ENCODE data around the gene AADACL3.
"Not testable (repeated sequence)": the region's sequence is repeated elsewhere in the genome, so short reads cannot be mapped to it uniquely, and the experiment has no call there.

The AADACL3 gene, protein sequence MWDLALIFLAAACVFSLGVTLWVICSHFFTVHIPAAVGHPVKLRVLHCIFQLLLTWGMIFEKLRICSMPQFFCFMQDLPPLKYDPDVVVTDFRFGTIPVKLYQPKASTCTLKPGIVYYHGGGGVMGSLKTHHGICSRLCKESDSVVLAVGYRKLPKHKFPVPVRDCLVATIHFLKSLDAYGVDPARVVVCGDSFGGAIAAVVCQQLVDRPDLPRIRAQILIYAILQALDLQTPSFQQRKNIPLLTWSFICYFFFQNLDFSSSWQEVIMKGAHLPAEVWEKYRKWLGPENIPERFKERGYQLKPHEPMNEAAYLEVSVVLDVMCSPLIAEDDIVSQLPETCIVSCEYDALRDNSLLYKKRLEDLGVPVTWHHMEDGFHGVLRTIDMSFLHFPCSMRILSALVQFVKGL

DNA sequence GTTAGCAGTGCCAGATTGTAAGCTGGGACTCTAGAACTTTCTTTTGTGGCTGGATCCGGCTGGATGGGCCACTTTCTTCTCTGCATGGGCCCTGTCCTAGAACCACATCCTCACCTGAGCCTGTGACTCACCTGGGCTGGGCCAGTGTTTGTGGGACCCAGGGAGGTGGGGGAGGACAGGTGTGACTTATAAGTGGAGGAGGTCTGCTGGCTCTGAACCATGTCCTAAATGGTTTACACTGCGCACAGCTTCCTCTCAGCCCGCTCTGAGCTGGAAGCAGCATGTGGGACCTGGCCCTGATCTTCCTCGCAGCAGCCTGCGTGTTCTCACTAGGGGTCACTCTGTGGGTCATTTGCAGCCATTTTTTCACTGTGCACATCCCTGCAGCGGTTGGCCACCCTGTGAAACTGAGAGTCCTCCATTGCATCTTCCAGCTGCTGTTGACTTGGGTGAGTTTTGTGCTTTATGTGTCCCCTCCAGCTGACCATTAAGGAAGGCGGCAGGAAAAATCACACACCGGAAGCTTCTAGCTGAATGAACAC is at the start of gene AADACL3:
TSS of gene AADACL3 (plus strand) at position 215 of the 542 bp plus-strand sequence. CDS start at position 282, 67 bp downstream.
- no peak for DNase-seq

DNA sequence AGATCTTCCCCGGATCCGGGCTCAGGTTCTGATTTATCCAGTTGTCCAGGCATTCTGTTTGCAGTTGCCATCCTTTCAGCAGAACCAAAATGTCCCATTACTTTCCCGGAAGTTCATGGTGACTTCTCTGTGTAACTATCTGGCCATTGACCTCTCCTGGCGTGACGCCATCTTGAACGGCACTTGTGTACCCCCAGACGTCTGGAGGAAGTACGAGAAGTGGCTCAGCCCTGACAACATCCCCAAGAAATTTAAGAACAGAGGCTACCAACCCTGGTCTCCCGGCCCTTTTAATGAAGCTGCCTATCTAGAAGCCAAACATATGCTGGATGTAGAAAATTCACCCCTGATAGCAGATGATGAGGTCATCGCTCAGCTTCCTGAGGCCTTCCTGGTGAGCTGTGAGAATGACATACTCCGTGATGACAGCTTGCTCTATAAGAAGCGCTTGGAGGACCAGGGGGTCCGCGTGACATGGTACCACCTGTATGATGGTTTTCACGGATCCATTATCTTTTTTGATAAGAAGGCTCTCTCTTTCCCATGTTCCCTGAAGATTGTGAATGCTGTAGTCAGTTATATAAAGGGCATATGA is 49.7 kb upstream of the AADACL3 start:
- no peak for DNase-seq

DNA sequence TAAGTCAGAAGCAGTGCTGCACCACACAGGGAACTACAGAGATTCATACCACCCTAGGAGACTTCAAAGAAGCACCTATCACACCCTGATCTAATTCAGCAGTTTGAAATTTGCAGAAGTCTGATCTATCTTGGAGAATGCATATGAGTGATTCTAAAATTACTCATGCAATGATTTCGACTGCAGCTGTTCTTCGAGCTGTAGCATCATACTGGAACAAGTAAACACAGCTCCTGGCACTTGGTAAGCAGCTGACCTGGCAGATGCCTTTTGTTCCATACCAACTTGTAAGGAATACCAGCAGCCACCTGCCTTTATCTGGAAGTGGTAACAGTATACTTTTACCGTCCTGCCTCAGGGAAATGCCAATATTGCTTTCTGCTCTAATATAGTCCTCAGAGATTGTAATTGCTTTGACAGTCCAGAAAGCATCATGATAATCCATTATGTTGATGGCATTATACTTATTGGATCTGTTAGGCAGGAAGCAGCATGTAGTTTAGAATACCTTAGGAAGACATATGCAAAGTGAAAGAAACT is 46.3 kb upstream of the AADACL3 start:
- DNase-seq, result no peak

DNA sequence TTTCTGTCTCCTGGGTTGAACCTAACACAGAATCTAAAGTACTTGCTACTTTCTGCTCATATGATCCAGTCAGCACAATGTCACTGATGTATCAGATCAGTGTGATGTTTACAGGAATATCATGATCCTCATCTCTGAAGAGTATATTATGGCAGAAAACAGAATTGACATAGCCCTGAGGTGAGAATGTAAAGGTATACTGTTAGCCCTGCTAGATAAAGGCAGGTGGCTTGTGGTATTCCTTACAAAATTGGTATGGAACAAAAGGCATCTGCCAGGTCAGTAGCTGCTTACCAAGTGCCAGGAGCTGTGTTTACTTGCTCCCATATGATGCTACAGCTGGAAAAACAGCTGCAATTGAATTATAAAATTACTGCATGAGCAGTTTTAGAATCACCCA is 41.6 kb upstream of the AADACL3 start:
- no peak for DNase-seq

DNA sequence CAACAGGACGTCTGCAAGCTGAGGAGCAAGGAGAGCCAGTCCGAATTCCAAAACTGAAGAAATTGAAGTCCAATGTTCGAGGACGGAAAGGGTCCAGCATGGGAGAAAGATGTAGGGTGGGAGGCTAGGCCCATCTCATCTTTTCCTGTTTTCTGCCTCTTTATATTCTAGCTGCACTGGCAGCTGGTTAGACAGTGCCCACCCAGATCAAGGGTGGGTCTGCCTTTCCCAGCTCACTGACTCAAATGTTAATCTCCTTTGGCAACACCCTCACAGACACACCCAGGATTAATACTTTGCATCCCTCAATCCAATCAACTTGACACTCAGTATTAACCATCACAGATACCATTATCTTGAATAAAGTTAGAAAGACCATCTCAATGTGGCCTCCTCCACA is 39.8 kb upstream of the AADACL3 start:
- DNase-seq, result not testable (repeated sequence)

DNA sequence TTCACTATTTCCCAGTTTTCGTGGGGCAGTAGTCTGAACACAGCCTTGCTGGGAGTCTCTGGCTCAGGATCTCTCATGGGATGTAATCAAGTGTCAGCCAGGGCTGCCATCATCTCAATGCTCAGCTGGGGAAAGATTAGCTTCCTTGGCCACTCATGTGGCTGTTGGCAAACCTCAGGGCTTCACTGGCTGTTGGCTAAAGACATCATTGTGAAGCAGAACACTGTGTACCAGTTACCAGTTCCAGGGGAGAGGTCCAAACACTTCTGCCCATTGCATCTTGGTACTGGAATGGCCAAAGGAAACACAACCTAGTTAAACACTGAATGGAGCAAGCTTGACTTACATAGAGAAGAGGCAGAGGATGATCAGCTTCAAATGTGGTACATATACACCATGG is 38.3 kb upstream of the AADACL3 start:
- no peak for DNase-seq

DNA sequence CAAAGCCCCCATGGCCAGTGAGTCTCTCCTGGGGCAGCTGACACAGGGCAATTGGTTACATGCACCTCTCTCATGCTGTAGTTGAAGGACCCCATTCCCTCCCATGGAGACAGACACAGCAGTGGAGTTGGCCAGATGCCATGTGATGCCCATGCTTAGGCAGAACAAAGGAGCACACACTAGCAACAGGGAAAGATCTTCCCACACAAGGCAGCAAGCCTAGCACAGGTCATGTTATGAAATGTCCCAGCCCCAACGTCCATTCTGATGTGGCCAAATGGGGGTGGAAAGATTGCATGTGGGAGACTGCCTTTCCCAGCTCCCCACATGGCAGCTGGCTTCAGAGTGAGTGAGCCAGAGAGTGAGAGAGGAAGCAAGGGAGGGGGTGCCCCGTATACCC is 37.6 kb upstream of the AADACL3 start:
- DNase-seq, result no peak

DNA sequence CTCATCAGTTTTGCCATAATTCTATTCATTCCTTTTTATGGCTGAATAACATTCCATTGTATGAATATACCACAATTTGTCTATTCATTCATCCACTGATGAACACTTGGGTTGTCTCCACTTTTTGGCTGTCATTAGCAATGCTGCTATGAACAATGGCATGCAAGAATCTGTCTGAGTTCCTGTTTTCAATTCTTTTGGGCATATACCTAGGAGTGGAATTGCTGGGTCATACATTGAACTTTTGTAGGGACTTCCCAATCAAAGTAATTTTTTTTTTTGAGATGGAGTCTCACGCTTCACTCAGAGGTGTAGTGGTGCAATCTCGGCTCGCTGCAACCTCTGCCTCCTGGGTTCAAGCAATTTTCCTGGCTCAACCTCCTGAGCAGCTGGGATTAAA is 37.1 kb upstream of the AADACL3 start:
- DNase-seq, result no peak

DNA sequence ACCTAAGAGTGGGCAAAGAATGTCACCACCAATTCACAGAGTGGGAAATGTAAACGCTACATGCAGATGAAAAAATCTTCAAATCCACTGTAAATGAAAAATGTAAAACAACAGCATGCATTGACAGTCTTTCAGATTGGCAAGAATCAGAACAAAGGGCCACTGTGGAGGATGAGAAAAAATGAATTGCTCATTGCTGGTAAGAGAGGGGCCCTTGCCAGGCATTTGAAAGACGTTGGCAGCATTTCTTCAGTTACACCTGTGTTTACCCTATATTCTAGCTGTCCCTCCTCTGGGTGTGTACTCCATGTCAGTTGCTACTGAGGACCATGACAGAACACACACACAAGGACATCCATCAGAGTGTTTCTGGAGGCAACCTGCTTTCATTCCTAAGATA is 25.8 kb upstream of the AADACL3 start:
- no peak for DNase-seq

DNA sequence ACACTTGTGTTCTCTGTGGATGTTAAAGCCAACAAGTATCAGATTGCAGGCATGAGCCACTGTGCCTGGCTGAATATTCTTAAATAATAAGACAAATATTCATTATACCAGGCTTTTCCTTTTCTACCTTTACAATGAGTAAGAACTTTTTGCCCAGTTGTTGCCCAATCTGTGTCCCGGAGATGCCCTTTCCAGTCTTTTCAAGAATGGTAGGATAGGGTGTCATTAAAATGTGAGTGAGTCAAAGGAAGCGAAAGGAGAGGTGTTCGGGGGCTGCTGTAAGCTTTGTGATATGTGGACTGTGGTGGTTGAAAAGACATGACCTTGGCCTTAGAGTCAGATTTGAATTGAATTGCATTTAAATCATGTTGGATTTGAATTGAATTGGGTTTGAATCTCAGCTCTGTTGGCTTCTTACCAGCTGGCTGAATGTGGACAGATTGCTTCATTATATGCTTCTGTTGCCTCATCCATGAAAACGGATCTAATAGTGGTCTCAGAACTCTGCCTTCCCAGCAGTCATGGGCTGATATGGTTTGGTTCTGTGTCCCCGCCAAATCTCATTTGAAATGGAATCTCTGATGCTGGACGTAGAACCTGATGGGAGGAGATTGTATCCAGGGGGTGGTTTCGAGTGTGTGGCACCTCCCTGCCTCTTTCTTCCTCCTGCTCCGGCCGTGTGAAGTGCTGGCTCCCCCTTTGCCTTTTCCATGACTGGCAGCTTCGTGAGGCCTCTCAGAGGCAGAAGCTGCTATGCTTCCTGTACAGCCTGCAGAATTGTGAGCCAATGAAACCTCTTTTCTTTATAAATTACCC is 22.7 kb upstream of the AADACL3 start:
- no peak for DNase-seq

DNA sequence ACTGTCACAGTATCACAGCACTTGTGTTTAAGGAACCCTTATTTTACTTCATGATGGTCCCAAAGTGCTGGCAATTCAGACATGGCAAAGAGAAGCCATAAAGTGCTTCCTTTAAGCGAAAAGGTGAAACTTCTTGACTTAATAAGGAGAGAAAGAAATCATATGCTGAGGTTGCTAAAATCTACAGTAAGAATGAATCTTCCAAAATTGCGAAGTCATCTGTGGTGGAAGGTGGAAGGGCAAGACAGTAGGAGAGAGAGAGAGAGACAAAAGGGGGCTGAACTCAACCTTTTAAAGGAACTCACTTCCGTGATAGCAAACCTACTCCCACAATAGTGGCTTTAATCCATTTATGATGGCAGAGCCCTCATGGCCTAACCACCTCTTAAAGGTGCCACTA is 19.3 kb upstream of the AADACL3 start:
- DNase-seq, result no peak

DNA sequence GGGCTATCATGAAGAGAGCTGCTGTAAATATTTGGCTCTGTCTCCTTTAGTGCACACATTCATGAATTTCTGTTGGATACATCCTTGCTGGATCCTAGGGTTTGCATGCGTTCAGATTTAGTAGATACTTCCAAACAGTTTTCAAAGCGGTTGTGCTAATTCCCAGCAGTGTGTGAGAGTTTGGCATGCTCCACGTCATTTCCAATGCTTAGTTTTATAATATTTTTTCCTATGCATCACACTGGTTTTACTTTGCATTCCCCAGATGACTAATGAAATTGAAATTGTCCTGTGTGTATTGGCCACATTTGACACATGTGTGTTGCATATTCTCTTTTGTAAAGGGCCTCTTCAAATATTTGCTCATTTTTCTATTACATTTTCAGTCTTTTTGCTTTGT is 18.5 kb upstream of the AADACL3 start:
- no peak for DNase-seq

DNA sequence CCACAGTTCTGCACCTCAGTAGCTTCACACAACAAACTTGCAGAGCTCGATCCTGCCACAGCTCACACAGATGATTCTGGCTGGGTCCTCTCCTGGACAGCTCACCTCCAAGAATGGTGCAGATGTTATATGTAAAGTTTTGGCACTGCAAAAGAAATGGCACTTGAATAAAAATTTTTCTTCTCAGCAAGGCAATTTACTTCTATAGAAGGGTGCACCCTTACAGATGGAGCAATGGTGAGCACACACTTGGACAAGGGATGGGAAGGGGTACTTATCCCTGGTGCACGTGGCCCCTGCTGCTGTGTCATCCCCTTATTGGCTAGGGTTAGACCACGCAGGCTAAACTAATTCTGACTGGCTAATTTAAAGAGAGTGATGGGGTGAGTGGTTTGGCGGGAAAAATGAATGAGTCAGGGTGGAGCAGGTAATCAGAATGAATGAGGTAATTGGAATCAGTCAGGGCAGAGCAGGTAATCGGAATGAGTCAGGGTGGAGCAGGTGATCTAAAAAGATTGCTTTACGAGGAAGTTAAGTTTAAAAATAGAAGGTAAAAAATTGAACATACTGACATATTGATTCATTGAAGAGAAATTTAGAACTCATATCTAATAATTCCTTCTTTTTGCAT is 12.0 kb upstream of the AADACL3 start:
- DNase-seq, result no peak

DNA sequence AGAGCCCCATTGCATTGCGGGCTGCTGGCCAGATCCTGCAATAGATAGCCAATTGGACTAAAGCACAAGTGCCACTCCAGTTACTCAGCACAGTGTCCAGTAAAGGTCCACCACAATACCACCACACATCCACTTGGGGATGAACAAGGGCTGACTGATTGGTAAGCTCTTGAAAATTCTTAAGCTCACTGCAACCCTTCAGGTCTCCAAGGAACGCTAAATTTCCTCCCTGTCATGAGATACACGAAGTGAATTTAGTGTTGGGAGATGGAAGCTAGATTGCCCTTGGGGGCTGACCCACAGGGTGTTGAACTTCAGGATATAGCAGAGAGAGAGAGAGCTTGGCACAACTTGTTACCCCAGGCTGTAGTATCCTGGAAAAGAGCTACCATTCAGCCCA is 9.8 kb upstream of the AADACL3 start:
- no peak for DNase-seq

DNA sequence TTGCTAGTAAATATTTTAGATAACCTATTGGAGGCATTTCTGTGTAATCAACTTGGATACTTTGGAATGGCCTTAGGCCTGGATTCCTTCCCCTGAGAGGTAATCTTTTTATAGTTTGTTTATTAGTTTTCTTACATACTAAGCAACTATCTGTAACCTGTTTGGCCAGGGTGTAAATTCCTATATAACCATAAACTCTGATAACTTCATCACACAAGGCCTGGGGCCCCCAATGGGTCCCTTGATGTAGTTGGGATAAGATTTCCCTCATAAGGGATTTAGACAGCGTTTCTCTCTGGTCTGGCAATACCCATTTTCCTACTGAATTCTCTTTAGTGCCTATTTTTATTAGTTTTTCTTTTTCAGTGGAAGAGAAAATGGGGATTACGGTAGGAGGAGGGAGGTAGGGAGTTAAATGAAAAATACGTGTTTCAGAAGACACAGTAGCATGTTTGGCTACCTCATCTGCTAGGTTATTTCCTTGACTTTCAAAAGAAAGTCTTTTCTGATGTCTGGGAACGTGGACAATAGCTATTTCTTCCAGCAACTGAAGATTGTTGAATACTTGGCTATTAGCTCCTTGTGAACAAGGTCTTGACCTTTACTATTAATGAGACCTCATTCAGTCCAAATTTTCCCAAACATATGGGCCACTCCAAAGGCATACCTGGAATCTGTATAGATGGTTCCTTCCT is 7.4 kb upstream of the AADACL3 start:
- no peak for DNase-seq

DNA sequence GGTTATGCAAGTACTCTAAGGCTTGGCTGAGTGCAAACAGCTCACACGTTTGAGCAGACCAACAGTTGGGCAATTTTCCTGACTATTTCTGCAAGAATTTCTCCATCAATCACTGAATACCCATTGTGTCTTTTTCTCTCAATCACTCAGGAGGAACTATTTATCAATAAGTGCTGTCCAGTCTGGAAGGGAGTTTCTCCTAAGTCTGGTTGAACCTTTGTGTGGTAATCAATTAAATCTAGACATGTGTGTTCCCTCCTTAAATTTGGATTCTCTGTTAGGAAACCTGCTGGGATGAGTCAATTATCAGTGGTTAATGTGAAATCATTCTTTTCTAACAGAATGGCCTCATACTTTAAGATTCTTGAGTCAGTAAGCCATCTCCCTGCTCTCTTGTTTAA is 6.8 kb upstream of the AADACL3 start:
- no peak for DNase-seq

DNA sequence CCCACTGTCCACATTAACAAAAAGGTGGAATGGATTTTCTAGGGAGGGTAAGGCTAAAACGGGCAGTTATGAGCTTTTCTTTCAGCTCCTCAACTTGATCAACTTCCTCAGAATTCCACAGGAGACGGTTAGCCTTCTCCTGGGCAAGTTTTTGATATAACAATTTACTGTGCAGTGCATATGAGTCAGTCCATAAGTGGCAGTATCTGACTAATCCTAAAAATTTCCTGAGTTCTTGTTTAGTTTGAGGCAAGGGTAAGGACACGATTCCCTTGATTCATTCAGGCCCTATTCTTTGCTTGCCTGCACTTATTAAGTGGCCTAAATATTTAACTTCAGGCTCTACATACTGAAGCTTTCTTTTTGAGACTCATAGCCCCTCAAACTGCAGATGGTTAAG is 6.2 kb upstream of the AADACL3 start:
- no peak for DNase-seq

DNA sequence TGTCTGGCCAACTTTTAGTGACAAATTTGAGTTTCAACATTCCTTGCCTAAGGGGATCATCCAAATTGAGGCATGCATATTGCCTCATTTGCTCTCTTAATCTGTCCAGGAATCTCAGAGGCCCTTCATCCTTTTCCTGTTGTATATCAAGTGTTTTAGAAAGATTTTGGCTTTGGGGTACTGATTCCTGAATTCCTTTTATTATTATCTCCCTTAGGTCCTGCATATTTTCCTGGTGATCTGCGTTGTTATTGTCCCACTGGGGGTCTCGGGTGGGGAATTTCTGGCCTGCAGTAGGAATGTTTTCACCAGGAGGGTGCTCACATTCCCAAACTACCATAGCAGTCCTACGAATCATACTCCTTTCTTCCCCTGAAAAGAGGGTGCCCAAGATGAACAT is 4.4 kb upstream of the AADACL3 start:
- DNase-seq, result no peak

DNA sequence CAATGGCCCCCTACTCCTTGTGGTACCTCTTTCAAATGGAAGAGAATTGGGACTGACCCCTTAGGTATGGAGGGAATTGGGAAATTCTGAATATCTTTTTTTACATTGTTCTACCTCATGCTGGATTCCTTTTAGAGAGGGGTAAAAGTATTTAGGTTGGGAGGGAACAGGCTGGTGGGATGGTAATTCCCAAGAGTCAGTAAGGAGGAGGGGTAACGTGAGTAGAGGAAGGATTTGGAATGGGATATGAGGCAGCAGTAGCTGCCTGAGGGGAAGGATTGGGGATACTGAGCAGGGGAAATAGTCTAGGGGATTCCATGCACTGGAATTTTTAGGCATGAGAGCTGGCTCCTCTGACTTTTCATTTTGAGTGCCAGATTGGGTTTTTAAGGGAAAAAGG is 3.8 kb upstream of the AADACL3 start:
- DNase-seq, result no peak

DNA sequence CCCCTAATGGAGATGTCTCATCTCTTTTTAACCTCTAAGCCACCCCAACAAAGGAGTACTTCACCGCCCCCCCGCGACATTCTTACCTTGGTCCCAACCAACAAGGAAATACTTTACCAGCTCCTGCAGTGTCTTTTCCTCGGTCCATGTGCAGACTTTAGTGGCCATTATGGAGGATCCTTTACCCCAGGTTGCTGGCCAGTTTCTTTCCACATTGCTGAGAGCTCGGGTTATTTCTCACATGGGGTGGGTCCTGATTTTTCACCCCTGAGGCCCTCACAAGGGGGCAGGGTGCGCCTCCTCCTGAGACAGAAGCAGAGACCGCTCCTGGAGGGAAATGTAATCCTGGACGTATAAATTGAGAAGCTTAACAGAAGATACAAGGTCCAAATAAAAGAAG is 3.0 kb upstream of the AADACL3 start:
- DNase-seq, result no peak

DNA sequence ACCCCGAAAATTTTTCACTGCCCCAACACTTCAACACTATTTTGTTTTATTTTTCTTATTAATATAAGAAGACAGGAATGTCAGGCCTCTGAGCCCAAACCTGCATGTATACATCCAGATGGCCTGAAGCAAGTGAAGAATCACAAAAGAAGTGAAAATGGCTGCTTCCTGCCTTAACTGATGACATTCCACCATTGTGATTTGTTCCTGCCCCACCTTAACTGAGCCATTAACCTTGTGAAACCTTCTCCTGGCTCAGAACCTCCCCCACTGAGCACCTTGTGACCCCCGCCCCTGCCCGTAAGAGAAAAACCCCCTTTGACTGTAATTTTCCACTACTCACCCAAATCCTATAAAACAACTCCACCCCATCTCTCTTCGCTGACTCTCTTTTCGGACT is 2.3 kb upstream of the AADACL3 start:
- DNase-seq, result not testable (repeated sequence)

Measured in activated T-cell treated with anti-CD3 and anti-CD28 coated beads for 4 hours (primary cell).